Activated T-cell treated with anti-CD3 and anti-CD28 coated beads, Interleukin-2, amount 50 U/mL, for 1 hour (primary cell): ENCODE data around the gene PLEKHA5.
"Not testable (repeated sequence)": the region's sequence is repeated elsewhere in the genome, so short reads cannot be mapped to it uniquely, and the experiment has no call there.

Source experiments
- DNase-seq: peaks from one replicate; pipeline ENCODE4 v3.0.0-alpha.2; 2020

The PLEKHA5 gene

DNA sequence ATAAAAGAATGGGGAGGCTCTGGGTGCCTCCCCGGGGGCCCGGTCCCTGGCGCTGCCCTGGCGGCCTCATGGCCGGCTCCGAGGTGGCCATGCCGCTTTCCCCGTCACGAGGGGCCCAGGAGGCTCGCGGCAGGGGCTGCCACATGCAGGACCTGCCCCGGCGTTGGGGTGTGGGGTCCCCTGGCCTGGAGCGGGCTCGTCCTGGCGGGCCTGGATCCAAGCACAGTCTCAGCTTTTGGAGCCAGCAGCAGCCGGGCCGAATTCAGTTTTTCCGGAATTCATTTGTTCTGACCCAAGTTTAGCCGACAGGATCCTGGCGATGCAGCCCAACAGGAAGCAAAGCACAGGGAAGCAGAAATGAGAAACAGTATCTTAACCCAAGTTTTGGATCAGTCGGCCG is 283.3 kb downstream of the PLEKHA5 start:
- DNase-seq = no peak

- DNase-seq = not testable (repeated sequence)
Measured at GRCh38 chr12:19413582-19413981, 284.0 kb downstream of the PLEKHA5 start.

- no peak for DNase-seq
Measured at GRCh38 chr12:19415563-19415962, 286.0 kb downstream of the PLEKHA5 start.

- no peak for DNase-seq
Measured at GRCh38 chr12:19419086-19419485, 289.6 kb downstream of the PLEKHA5 start.

DNA sequence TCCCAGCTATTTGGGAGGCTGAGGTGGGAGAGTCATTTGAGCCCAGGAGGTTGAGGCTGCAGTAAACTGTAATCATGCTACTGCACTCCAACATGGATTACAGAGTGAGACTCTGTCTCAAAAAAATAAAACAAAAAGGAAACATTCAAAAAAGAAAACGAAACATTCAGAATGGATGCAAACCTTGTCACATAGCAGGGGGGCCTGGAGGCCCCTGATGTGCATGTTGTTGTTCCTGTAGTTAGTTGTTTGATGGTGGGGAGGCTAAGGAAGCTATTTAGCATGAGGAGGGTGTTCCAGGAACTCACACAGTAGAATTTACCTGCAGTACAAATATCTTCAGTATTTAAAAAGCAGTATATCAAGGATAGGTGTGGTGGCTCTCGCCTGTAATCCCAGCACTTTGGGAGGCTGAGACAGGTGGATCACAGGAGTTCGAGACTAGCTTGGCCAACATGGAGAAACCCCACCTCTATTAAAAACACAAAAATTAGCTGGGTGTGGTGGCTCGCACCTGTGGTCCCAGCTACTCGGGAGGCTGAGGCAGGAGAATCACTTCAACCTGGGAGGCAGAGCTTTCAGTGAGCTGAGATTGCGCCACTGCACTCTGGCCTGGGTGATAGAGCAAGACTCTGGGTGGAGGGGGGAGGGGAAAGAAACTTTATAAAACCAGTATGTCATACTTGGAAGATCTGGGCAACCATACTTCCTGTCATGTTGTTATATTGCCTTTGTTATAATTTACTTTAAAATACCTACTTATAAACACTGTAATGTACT is 292.2 kb downstream of the PLEKHA5 start:
- DNase-seq = no peak

GRCh38 chr12:19423166-19423930 is 293.8 kb downstream of the PLEKHA5 start:
- DNase-seq = no peak
